Stomach (tissue), 9 donors: ENCODE data around the gene PKD1. TPM values are rescaled to one million over a fixed set of nuclear protein-coding genes. Genes with fewer than 3 reads are reported as not detected.
A peak's percentile ranks its signal among the peaks of the same experiment; 100 is the strongest.

Experiments used
- DNase-seq, 2 donors: peaks; one replicate each; pipeline versions ENCODE4 v3.0.0 to v3.0.0-alpha.2; 2013 to 2019
- H3K27ac ChIP-seq, 5 donors: fragments of 200-600 bp in 4 of 5; sonication (generic) in 4 of 5; one replicate each; pipeline ENCODE4 v1.5.1; 2013 to 2019; ENCODE audit warnings: mild to moderate bottlenecking in 1 of 5, moderate library complexity in 1 of 5
- H3K27me3 ChIP-seq, 3 donors: fragments of 200-600 bp; sonication (generic); one replicate each; pipeline ENCODE4 v1.5.1; 2017 to 2019; ENCODE audit warnings: mixed run types in 1 of 3
- H3K36me3 ChIP-seq, 4 donors: fragments of 200-600 bp; sonication (generic); 1 replicate in 3 of 4; 2 replicates in 1 of 4; pipeline ENCODE4 v1.5.1; 2016 to 2019
- H3K4me1 ChIP-seq, 4 donors: fragments of 200-600 bp; sonication (generic); one replicate each; pipeline ENCODE4 v1.5.1; 2016 to 2019
- H3K4me3 ChIP-seq, 4 donors: fragments of 200-600 bp; sonication (generic) in 3 of 4; one replicate each; pipeline ENCODE4 v1.5.1; 2016 to 2019; ENCODE audit warnings: mild to moderate bottlenecking in 1 of 4
- H3K9me3 ChIP-seq, 4 donors: fragments of 200-600 bp; sonication (generic); one replicate each; pipeline ENCODE4 v1.5.1; 2016 to 2019
- CTCF ChIP-seq, 7 experiments: fragments of 450-650 bp in 4 of 7; fragments of 200-600 bp in 3 of 7; sonication (generic) in 3 of 7; IDR thresholded peaks; one replicate each; pipeline ENCODE4 v1.5.1; 2016 to 2019; ENCODE audit warnings: antibody characterized with exemption in 7 of 7, control low read depth in 2 of 7, mild to moderate bottlenecking in 1 of 7
- EP300 ChIP-seq: sonication (generic); formaldehyde crosslinking; IDR thresholded peaks from one replicate; pipeline ENCODE4 v1.6.1; 2017; ENCODE audit warnings: antibody characterized with exemption
- POLR2A ChIP-seq, 4 donors: fragments of 450-650 bp; IDR thresholded peaks; one replicate each; pipeline ENCODE4 v1.6.1; 2016; ENCODE audit warnings: antibody characterized with exemption in 4 of 4, control low read depth in 2 of 4, mild to moderate bottlenecking in 1 of 4, moderate library complexity in 1 of 4
- POLR2AphosphoS5 ChIP-seq, 3 donors: sonication (generic); formaldehyde crosslinking; IDR thresholded peaks; one replicate each; pipeline ENCODE4 v1.6.1; 2016; ENCODE audit warnings: antibody characterized with exemption in 3 of 3
- WGBS, 5 donors: extraction: QIAGEN DNeasy Blood & Tissue Kit in 3 of 5; methylation state at CpG; one replicate each; pipeline versions ENCODE4 v1.1.5 to v1.1.7; 2013 to 2018; 5-methylcytosine and 5-hydroxymethylcytosine counted together
- intact Hi-C: fragments of 100-400 bp; cut with DNase I; formaldehyde crosslinking; loops from one replicate; pipeline ENCODE4 v1.15.1; 2023; ENCODE audit warnings: low total_unique reads
- polyA plus RNA-seq, 3 donors: library from polyadenylated mRNA; stranded (reverse); fragments of 200-250 nt; gene quantifications; one replicate each; pipeline ENCODE4 v1.2.3, GENCODE V29; 2013
- total RNA-seq, 5 donors: library from RNA; depleted of rRNA; stranded (reverse); fragments of >200 nt; gene quantifications; one replicate each; pipeline versions ENCODE4 v1.1.0 to v1.2.3, GENCODE V29; 2014 to 2016
- donor health status: healthy with polysubstance abuse.
- donor health status: Bipolar disorder and iron deficiency.
- donor health status: healthy.

PKD1 gene
- total and polyA plus RNA-seq, 8 donors, result 10.4 to 776 (median 90.7) TPM

GRCh38 chr16:2092866-2093265 is 42.8 kb downstream of the PKD1 start:
- WGBS, 5 donors, result 89 to 94% (median 91%) methylated on average over 5 to 13 of the region's 13 CpGs

GRCh38 chr16:2092256-2092620 is 43.5 kb downstream of the PKD1 start:
- Histone ChIP-seq H3K27me3 (no peaks in the 10 kb centered on the region), H3K9me3 (no peaks in the 10 kb centered on the region), H3K27ac (peak overlapping the region; percentile 73 to 87 (median 81)), H3K4me1 (peaks cover 13 to 47% (median 39%) of the 10 kb centered on the region in 4 donors), H3K4me3 (peak overlapping the region in 2 of 4 donors; percentile 33 to 37), H3K36me3 (peaks cover 69 to 98% (median 96%) of the 10 kb centered on the region in 4 donors)
- WGBS, 5 donors, result 40 to 58% (median 50%) methylated on average over 11 to 16 of the region's 16 CpGs
- intact Hi-C loops, result no loop called here
- peak; percentile 55 to 86 for DNase-seq
- no peak for TF ChIP-seq CTCF (IDR thresholded peaks at IDR 0.05)
- TF ChIP-seq POLR2AphosphoS5 (IDR thresholded peaks at IDR 0.05), result peak in 1 of 3 donors; percentile 10

More at GRCh38 chr16:2092866-2093265, 42.8 kb downstream of the PKD1 start:
- no peak for DNase-seq
- no peaks in the 10 kb centered on the region for H3K27me3 ChIP-seq
- intact Hi-C loops, result no loop called here
- H3K9me3 ChIP-seq, result no peaks in the 10 kb centered on the region
- H3K4me3 ChIP-seq, result no peak overlapping the region
- no peak for TF ChIP-seq POLR2A (IDR thresholded peaks at IDR 0.05)
- no peak for TF ChIP-seq EP300
- H3K36me3 ChIP-seq, result peaks cover 73 to 98% (median 96%) of the 10 kb centered on the region in 4 donors
- peak overlapping the region in 3 of 5 donors; percentile 78 to 84 (median 81) for H3K27ac ChIP-seq
- H3K4me1 ChIP-seq, result peaks cover 13 to 44% (median 40%) of the 10 kb centered on the region in 4 donors

DNA sequence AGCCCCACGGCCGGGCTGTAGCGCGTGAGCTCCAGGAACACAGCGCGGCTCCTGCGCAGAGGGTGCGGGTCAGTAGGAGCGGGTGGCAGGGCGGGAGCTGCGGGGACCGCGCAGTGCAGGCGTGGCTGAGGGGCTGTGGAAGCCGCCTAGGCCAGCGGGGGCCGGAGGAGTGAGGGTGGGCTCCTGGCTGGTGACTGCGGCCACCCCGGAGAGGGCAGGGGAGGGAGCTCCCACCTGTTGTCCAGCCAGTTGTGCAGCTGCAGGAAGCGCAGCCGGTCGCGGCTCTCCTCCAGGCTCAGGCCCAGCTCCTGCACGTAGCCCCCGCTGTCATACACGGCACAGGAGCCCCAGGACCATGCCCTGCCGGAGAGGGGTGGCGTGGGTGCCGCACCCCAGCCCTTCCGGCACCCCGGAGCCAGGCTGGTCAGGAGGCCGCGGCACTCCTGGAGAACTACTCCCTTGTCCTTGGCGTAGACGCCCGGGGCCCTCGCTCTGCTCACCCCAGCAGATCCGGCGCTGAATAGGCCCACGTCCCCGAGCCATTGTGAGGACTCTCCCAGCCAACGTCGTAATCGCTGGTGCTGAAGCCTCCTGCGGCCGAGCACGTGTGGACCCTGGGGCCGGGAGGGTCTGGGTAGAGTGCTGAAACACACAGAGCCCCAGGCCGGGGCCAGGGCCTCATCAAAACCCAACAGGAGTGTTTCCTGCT is 44.0 kb downstream of the PKD1 start:
- Histone ChIP-seq H3K27me3 (no peaks in the 10 kb centered on the region), H3K9me3 (no peaks in the 10 kb centered on the region), H3K4me3 (peak overlapping the region; percentile 18 to 37 (median 29)), H3K27ac (peak overlapping the region; percentile 73 to 87 (median 81)), H3K4me1 (peaks cover 13 to 47% (median 38%) of the 10 kb centered on the region in 4 donors), H3K36me3 (peaks cover 68 to 98% (median 96%) of the 10 kb centered on the region in 4 donors)
- peak in 1 of 3 donors; percentile 0 for TF ChIP-seq POLR2AphosphoS5 (IDR thresholded peaks at IDR 0.05)
- TF ChIP-seq EP300, result no peak
- WGBS, 5 donors, result 34 to 61% (median 53%) methylated on average over 20 to 49 of the region's 49 CpGs
- no peak for DNase-seq
- intact Hi-C loops, result no loop called here

DNA sequence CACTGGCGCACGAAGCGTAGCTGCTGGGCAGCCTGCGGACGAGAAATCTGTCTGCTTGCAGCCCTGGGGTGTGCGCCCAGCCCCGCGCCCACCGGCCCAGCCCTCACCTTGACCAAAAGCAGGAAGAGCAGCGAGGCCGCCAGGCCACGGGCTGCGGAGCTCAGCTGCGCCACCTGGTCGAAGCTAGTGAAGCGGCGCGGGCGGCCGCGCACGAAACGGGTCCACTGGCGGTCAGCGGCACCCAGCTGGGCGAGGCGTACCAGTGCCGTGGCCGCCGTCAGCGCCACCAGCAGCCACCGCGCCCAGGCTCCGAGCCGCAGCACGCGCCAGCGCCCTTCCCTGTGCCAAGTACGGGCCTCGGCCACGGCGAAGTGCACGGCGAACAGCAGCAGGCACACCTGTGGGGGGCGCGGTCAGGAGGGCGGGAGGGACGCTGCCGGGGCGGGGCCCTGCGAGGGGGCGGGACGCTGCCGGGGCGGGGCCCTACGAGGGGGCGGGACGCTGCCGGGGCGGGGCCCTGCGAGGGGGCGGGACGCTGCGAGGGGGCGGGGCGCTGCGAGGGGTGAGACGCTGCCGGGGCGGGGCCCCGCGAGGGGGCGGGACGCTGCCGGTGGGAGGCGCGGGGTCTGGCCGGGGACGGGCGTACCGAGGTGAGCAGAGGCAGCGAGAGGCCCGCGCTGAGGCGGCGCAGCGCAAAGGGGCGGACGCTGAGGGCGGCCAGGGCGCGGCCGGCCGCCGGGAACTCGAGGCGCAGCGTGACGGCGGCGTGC is 44.7 kb downstream of the PKD1 start:
- Histone ChIP-seq H3K27ac (peak overlapping the region; percentile 81 to 95 (median 84)), H3K4me1 (peaks cover 13 to 47% (median 39%) of the 10 kb centered on the region in 4 donors), H3K9me3 (no peaks in the 10 kb centered on the region), H3K27me3 (no peaks in the 10 kb centered on the region), H3K36me3 (peaks cover 73 to 98% (median 96%) of the 10 kb centered on the region in 4 donors), H3K4me3 (peak overlapping the region; percentile 21 to 43 (median 29))
- WGBS, 5 donors, result 24 to 62% (median 34%) methylated on average over 42 to 101 of the region's 101 CpGs
- TF ChIP-seq CTCF (IDR thresholded peaks at IDR 0.05) (peak in 2 of 7 experiments; percentile 27 to 47), POLR2AphosphoS5 (IDR thresholded peaks at IDR 0.05) (peak in 2 of 3 donors; percentile 23 to 38), POLR2A (IDR thresholded peaks at IDR 0.05) (no peak)
- DNase-seq, result peak; percentile 94 to 96
- intact Hi-C loops, result no loop called here

DNA sequence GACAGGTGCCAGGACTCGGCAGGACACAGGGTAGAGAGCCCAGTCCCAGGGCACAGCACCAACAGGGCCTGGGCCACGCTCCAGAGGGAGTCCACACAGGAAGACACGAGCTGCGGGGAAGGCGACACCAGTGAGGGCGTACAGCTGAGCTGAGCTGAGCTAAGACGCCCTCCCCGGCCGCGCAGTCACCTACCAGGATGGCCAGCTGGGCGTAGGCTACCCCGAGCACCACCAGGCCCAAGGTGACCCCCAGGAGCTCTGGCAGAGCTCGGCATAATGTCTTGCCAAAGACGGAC is 45.3 kb downstream of the PKD1 start:
- intact Hi-C loops, result no loop called here
- Histone ChIP-seq H3K4me3 (peak overlapping the region; percentile 9 to 43 (median 22)), H3K9me3 (no peaks in the 10 kb centered on the region), H3K27ac (peak overlapping the region; percentile 81 to 95 (median 84)), H3K4me1 (peaks cover 13 to 47% (median 40%) of the 10 kb centered on the region in 4 donors), H3K27me3 (no peaks in the 10 kb centered on the region), H3K36me3 (peaks cover 75 to 98% (median 96%) of the 10 kb centered on the region in 4 donors)
- TF ChIP-seq POLR2AphosphoS5 (IDR thresholded peaks at IDR 0.05), result no peak
- TF ChIP-seq CTCF (IDR thresholded peaks at IDR 0.05), result no peak
- no peak for TF ChIP-seq POLR2A (IDR thresholded peaks at IDR 0.05)
- TF ChIP-seq EP300, result no peak
- peak in 1 of 2 donors; percentile 57 for DNase-seq
- whole genome bisulfite sequencing, 5 donors, result 38 to 69% (median 55%) methylated on average over 12 to 14 of the region's 14 CpGs
